T-helper 1 cell treated with Interleukin-12 subunit alpha and Interleukin-12 subunit beta and Interleukin-4 antibody, amounts not matched to agents 30 μg/mL and 1 μg/mL, for 36 hours (primary cell): ENCODE results near the gene GLTP.

ENCODE experiments used
- H3K27ac Mint-ChIP-seq: one replicate; pipeline ENCODE4 v1.8.0; 2021; ENCODE audit warnings: mild to moderate bottlenecking, mixed read lengths
- H3K27me3 Mint-ChIP-seq: one replicate; pipeline ENCODE4 v1.8.0; 2021; ENCODE audit warnings: low read depth, mixed read lengths
- H3K36me3 Mint-ChIP-seq: one replicate; pipeline ENCODE4 v1.8.0; 2021; ENCODE audit warnings: low read depth, mixed read lengths
- H3K4me1 Mint-ChIP-seq: one replicate; pipeline ENCODE4 v1.8.0; 2021; ENCODE audit warnings: low read depth, mixed read lengths
- H3K4me3 Mint-ChIP-seq: one replicate; pipeline ENCODE4 v1.8.0; 2021; ENCODE audit warnings: mild to moderate bottlenecking, moderate library complexity, mixed read lengths
- H3K9me3 Mint-ChIP-seq: one replicate; pipeline ENCODE4 v1.8.0; 2021; ENCODE audit warnings: mixed read lengths

GLTP gene

DNA sequence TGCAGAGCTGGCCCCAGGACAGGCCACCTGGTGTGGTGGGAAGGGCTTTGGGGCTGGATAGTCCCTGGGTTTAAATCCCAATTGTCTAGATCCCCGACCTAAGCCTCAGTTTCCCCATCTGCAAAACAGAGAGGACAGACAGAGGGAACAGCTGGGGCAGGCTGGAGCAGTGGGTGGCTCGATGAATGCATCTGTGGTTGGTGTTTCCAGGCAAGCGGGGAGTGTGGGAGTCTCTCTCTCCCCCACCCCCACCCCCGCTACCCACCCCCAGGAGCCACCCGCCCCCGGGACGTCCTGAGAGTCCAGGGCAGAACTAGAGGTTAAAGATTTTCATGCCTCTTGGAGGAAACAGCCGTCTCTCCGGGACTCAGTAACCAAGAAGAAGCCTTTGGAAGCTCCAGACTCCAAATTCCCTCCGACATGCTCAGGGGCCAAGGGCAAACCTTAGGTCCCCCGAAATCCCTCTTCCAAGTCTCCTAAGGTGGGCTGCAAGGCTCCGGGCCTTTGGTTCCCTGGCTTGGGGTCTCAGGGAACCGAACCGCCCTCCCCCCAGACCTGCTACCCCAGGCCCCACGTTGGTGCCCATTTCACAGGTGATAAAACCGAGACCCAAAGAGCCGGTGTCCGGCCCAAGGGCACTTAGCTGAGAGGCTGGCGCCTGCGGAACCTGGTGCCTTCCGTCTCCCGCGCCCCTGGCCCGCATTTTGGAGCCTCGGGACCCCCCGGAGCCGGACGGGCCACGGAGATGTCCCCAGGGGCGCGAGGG, 47.6 kb downstream of the GLTP start:
- Mint-ChIP-seq H3K27me3 (peaks cover 39% of the 10 kb centered on the region), H3K4me3 (no peak overlapping the region), H3K4me1 (no peaks in the 10 kb centered on the region), H3K27ac (no peak overlapping the region), H3K36me3 (no peaks in the 10 kb centered on the region), H3K9me3 (no peaks in the 10 kb centered on the region)

- Mint-ChIP-seq H3K27me3 (peaks cover 38% of the 10 kb centered on the region), H3K4me3 (no peak overlapping the region), H3K4me1 (no peaks in the 10 kb centered on the region)
Observed at GRCh38 chr12:109831929-109832328, 48.4 kb downstream of the GLTP start.

DNA sequence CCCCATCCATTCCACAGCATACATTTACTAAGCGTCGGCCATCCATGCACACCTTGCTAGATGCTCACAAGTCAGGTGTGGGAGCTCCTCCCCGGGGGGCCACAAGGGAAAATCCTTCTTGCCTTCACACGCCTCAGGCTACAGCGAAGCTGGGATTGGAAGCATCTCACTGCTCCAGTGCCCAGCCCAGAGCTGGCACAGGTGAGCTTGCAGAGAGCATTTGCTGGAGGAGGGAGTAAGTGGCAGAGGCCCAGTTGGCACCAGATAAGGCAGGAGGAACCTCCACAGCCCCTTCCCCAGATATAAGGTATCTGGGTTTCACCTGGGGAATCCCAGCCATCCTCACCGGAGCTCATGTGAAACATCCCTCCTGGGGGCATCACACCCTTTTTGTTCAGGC, 49.0 kb downstream of the GLTP start:
- Mint-ChIP-seq H3K4me3 (no peak overlapping the region), H3K9me3 (no peaks in the 10 kb centered on the region), H3K27ac (no peak overlapping the region), H3K27me3 (peaks cover 38% of the 10 kb centered on the region), H3K4me1 (no peaks in the 10 kb centered on the region), H3K36me3 (no peaks in the 10 kb centered on the region)

More at GRCh38 chr12:109831929-109832328, 48.4 kb downstream of the GLTP start:
- Mint-ChIP-seq H3K9me3 (no peaks in the 10 kb centered on the region), H3K27ac (no peak overlapping the region), H3K36me3 (no peaks in the 10 kb centered on the region)

- peaks cover 38% of the 10 kb centered on the region for H3K27me3 Mint-ChIP-seq
Observed at GRCh38 chr12:109830718-109831117, 49.6 kb downstream of the GLTP start.

DNA sequence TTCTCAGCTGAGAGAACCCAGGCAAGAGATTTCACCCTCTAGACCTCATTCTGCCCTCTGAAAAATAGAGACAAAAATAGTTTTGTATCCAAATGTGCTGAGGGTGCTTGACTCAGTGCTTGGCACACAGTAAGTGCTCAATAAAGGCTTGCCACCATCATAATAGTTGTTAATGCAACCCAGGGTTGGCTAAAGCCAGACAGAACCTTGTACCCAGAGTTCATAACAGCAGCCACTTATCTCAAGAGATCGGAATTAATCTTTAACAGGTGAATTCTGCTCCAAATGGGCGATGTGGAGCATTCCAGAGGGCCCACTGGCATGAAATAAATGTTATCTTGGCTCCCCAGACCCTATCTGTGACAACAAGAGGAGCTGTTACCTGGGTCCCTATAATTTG, 50.1 kb downstream of the GLTP start:
- peaks cover 36% of the 10 kb centered on the region for H3K27me3 Mint-ChIP-seq
- H3K9me3 Mint-ChIP-seq = no peaks in the 10 kb centered on the region
- H3K4me3 Mint-ChIP-seq = no peak overlapping the region
- no peaks in the 10 kb centered on the region for H3K4me1 Mint-ChIP-seq
- no peak overlapping the region for H3K27ac Mint-ChIP-seq
- no peaks in the 10 kb centered on the region for H3K36me3 Mint-ChIP-seq

More at GRCh38 chr12:109830718-109831117, 49.6 kb downstream of the GLTP start:
- no peaks in the 10 kb centered on the region for H3K4me1 Mint-ChIP-seq
- H3K9me3 Mint-ChIP-seq = no peaks in the 10 kb centered on the region
- no peaks in the 10 kb centered on the region for H3K36me3 Mint-ChIP-seq
- H3K4me3 Mint-ChIP-seq = no peak overlapping the region
- H3K27ac Mint-ChIP-seq = no peak overlapping the region

DNA sequence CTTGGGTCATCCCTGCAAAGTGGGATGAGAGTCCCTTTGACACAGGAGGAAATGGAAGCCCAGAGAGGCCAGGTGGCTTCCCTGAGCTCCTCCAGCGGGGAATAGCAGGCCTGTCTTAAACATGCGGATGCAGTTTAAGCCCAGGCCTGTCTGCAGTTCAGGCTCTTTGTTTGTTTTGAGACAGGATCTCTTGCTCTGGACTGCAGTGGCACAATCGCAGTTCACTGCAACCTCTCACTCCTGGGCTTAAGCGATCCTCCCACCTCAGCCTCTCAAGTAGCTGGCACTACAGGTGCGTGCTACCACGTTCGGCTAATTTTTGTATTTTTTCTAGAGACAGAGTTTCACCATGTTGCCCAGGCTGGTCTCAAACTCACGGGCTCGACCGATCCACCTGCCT, 50.7 kb downstream of the GLTP start:
- Mint-ChIP-seq H3K27ac (no peak overlapping the region), H3K36me3 (no peaks in the 10 kb centered on the region)

GRCh38 chr12:109828754-109829511, 51.4 kb downstream of the GLTP start:
- Mint-ChIP-seq H3K36me3 (no peaks in the 10 kb centered on the region), H3K27me3 (peaks cover 25% of the 10 kb centered on the region), H3K9me3 (no peaks in the 10 kb centered on the region), H3K4me1 (no peaks in the 10 kb centered on the region), H3K27ac (no peak overlapping the region), H3K4me3 (no peak overlapping the region)

More for the DNA sequence above, 50.7 kb downstream of the GLTP start:
- Mint-ChIP-seq H3K4me1 (no peaks in the 10 kb centered on the region), H3K4me3 (no peak overlapping the region), H3K9me3 (no peaks in the 10 kb centered on the region), H3K27me3 (peaks cover 32% of the 10 kb centered on the region)

GRCh38 chr12:109827566-109828550, 52.5 kb downstream of the GLTP start:
- Mint-ChIP-seq H3K36me3 (no peaks in the 10 kb centered on the region), H3K27ac (no peak overlapping the region), H3K27me3 (peaks cover 18% of the 10 kb centered on the region), H3K4me1 (no peaks in the 10 kb centered on the region), H3K9me3 (no peaks in the 10 kb centered on the region), H3K4me3 (no peak overlapping the region)

DNA sequence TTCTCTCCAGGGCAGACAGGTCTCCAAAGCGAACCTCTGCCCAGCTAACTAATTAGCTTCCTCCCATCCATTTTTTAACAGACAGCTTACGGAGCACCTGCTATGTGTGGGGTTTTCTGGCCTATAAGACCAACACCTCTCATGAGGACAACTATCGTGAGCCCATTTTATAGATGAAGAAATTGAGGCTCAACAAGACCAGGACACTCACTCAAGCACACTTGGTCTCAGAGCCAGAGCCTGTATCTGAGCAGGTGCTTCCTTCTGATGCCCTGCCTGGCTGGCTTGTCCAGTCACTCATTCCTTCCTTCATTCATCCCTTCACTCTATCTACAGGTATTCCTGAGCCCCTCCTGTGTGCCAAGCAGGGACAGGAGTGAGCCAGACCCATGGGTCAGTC, 53.3 kb downstream of the GLTP start:
- H3K27ac Mint-ChIP-seq = no peak overlapping the region
- H3K9me3 Mint-ChIP-seq = no peaks in the 10 kb centered on the region
- H3K36me3 Mint-ChIP-seq = no peaks in the 10 kb centered on the region
- H3K27me3 Mint-ChIP-seq = peaks cover 17% of the 10 kb centered on the region
- no peaks in the 10 kb centered on the region for H3K4me1 Mint-ChIP-seq
- no peak overlapping the region for H3K4me3 Mint-ChIP-seq

DNA sequence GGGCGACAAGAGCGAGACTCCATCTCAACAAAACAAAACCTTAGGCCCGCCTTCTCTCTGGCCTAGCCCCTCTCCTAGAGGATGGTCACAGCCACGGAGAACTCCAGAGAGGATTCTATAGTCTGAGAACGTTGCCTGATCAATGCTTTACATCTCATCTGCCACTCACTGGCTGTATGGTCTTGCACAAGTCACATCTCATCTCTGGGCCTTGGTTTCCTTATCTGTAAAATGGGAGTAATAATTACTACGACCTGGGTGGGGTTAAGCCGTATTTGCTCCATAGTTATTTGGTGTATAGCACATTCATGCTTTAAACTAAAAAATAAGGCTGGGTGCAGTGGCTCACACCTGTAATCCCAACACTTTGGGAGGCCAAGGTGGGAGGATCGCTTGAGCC, 55.6 kb downstream of the GLTP start:
- Mint-ChIP-seq H3K27me3 (peaks cover 4% of the 10 kb centered on the region), H3K36me3 (no peaks in the 10 kb centered on the region), H3K4me1 (no peaks in the 10 kb centered on the region), H3K9me3 (no peaks in the 10 kb centered on the region), H3K4me3 (no peak overlapping the region), H3K27ac (no peak overlapping the region)

DNA sequence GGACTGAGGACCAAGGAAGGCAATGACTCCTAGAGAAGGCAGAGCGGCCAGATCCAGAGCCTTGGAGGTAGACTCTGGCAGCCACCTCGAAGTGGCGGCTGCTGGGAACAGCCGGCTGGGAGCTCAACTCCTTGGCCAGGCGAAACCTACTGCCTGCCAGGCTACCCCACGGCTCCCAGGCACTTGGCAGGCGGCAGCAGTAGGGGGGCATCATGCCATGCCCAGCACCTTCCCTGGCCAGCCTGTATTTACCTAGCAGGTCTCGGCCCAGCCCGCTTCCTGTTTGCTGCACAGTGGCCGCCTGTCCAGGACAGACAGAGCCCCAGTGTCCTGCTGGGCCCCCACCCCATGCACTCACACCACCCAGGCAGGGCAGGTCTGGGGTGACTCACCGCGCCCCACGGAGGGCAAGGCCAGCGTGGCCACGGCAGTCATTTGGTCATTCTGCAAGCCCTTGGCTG, 57.4 kb downstream of the GLTP start:
- H3K36me3 Mint-ChIP-seq = no peaks in the 10 kb centered on the region
- H3K9me3 Mint-ChIP-seq = no peaks in the 10 kb centered on the region
- H3K4me3 Mint-ChIP-seq = no peak overlapping the region
- peaks cover 4% of the 10 kb centered on the region for H3K27me3 Mint-ChIP-seq
- no peaks in the 10 kb centered on the region for H3K4me1 Mint-ChIP-seq
- H3K27ac Mint-ChIP-seq = no peak overlapping the region

DNA sequence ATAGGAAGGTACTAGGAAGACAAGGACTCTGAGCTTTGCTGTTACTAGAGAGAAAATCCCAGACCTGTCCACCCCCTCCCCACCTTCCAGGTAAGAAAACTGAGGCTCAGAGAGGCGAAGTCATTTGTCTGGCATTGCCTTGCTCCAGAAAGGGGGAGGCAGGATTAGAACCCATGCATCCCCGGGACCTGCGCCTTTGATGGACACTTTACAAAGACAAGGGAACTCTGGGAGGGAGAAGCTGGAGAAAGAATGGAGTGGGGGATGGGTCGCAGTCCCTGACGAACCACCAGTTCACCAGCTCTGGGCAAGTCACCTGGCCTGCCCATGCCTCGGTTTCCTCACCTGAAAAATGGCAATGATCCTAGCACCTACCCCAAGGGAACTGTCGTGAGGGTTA, 57.9 kb downstream of the GLTP start:
- Mint-ChIP-seq H3K36me3 (no peaks in the 10 kb centered on the region), H3K27ac (no peak overlapping the region)

GRCh38 chr12:109821968-109822367, 58.4 kb downstream of the GLTP start:
- Mint-ChIP-seq H3K9me3 (no peaks in the 10 kb centered on the region), H3K4me1 (no peaks in the 10 kb centered on the region), H3K4me3 (no peak overlapping the region), H3K36me3 (no peaks in the 10 kb centered on the region), H3K27me3 (no peaks in the 10 kb centered on the region), H3K27ac (no peak overlapping the region)

More for the DNA sequence above, 57.9 kb downstream of the GLTP start:
- Mint-ChIP-seq H3K27me3 (peaks cover 1% of the 10 kb centered on the region), H3K4me1 (no peaks in the 10 kb centered on the region), H3K9me3 (no peaks in the 10 kb centered on the region), H3K4me3 (no peak overlapping the region)

DNA sequence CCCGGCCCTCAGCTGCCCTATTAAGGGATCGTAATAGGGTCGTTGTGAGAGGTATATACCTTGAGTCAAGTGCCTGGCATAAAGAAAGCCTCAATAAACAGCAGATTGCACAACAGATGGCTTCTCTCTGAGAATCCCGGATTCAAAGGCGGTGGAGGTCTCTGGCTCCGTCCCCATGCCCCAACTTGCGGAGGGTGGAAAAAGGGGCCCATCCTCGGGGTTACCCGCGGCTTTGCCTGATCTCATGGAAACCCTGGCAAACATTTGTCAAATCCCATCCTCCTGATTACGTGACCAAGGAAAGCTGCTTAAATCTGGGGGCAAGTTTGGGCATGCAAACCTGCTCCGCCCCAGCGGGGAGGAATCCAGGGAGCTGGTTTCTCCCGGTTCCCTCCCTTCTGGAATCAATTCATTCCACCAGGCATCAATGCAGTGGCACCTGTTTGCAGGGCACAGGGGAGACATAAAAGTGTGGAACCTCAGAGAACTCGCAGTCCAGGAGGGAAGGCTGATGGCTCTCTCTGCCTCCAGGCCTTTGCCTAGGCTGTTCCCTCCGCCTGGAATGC, 59.4 kb downstream of the GLTP start:
- Mint-ChIP-seq H3K36me3 (no peaks in the 10 kb centered on the region), H3K27me3 (no peaks in the 10 kb centered on the region), H3K4me1 (no peaks in the 10 kb centered on the region), H3K4me3 (no peak overlapping the region), H3K27ac (no peak overlapping the region), H3K9me3 (no peaks in the 10 kb centered on the region)
